K562 (cell line): ENCODE data around the gene NF1. TPM values are rescaled to one million over a fixed set of nuclear protein-coding genes. Genes with fewer than 3 reads are reported as not detected.
A peak's percentile ranks its signal among the peaks of the same experiment; 100 is the strongest.

Experiments used
- EP400 ChIP-seq: fragments of 450-650 bp; IDR thresholded peaks from 2 replicates; pipeline ENCODE4 v1.6.1; 2017; ENCODE audit warnings: antibody characterized with exemption, mild to moderate bottlenecking, moderate library complexity
- NFRKB ChIP-seq: fragments of 450-650 bp; IDR thresholded peaks from 2 replicates; pipeline ENCODE4 v1.6.1; 2016; ENCODE audit warnings: low read depth
- PHF20 ChIP-seq: fragments of 450-650 bp; IDR thresholded peaks from 2 replicates; pipeline ENCODE4 v1.6.1; 2018; ENCODE audit not compliant: partially characterized antibody
- PRMT5 ChIP-seq: sonication (generic); formaldehyde crosslinking; IDR thresholded peaks from 2 replicates; pipeline ENCODE4 v1.5.0; 2020; ENCODE audit warnings: missing genetic modification reagents
- SMAD4 ChIP-seq: fragments of 250-450 bp; sonication (Bioruptor Pico); conservative IDR thresholded peaks from 2 replicates; pipeline ENCODE4 v1.8.0; 2021; ENCODE audit warnings: inconsistent platforms, mild to moderate bottlenecking, moderate library complexity
- ZBTB7A ChIP-seq: IDR thresholded peaks from 2 replicates; pipeline ENCODE4 v1.6.1; 2011; ENCODE audit warnings: low read depth, mild to moderate bottlenecking, low read length, moderate library complexity, borderline replicate concordance; ENCODE audit not compliant: control insufficient read depth
- ZC3H8 ChIP-seq: fragments of 450-650 bp; IDR thresholded peaks from 2 replicates; pipeline ENCODE4 v1.6.1; 2017
- ZNF184 ChIP-seq: sonication (generic); formaldehyde crosslinking; IDR thresholded peaks from 2 replicates; pipeline ENCODE4 v1.5.0; 2020; ENCODE audit warnings: missing genetic modification reagents
- ZNF436 ChIP-seq: fragments of 250-450, 450-650 bp; sonication (Bioruptor Pico); formaldehyde crosslinking; IDR thresholded peaks from 2 replicates; pipeline ENCODE4 v1.7.0; 2020; ENCODE audit warnings: mild to moderate bottlenecking
- polyA plus RNA-seq, 8 experiments: library from polyadenylated mRNA; depleted of rRNA in 4 of 8; stranded (reverse) in 5 of 8; unstranded in 3 of 8; fragments of >200 nt; fragmentation: Nextera tagmentation in 2 of 8; fragmentation: Illumina TruSeq in 1 of 8; extraction: Ambion mirVana in 2 of 8; extraction: Trizol in 1 of 8; gene quantifications; 2 replicates each; pipeline versions ENCODE4 v1.2.1 to v1.2.3, GENCODE V29; 2011 to 2014; ENCODE audit warnings: inconsistent platforms in 1 of 8, missing spikeins in 1 of 8
- total RNA-seq, 7 experiments: library from RNA; depleted of rRNA in 6 of 7; stranded (reverse); fragments of >200 nt in 6 of 7; fragmentation: Illumina TruSeq in 2 of 7; extraction: Trizol in 2 of 7; gene quantifications; 2 replicates each; pipeline versions ENCODE4 v1.2.1 to v1.2.3, GENCODE V29; 2011 to 2021; ENCODE audit warnings: low replicate concordance in 1 of 7
- TF ChIP-seq, protein P1 (sequence below): sonication (generic); formaldehyde crosslinking; IDR thresholded peaks from 2 replicates; pipeline ENCODE4 v1.8.0; 2022; ENCODE audit warnings: mild to moderate bottlenecking, missing genetic modification reagents
- TF ChIP-seq, protein P2 (sequence below): fragments of 200-800 bp; sonication (Bioruptor generic); IDR thresholded peaks from 2 replicates; pipeline ENCODE4 v1.6.1; 2017; ENCODE audit warnings: missing genetic modification characterization, missing compliant biosample characterization
- TF ChIP-seq, protein P3 (sequence below), 2 experiments: fragments of 450-650 bp; conservative IDR thresholded peaks; 2 replicates each; pipeline ENCODE4 v1.6.1; 2017; ENCODE audit warnings: mild to moderate bottlenecking in 2 of 2, moderate library complexity in 2 of 2
- TF ChIP-seq, protein P4 (sequence below): fragments of 450-650 bp; IDR thresholded peaks from 2 replicates; pipeline ENCODE4 v1.6.1; 2017; ENCODE audit warnings: mild to moderate bottlenecking, moderate library complexity
- TF ChIP-seq, protein P5 (sequence below), 2 experiments: fragments of 450-650 bp in 1 of 2; sonication (generic) in 1 of 2; formaldehyde crosslinking in 1 of 2; IDR thresholded peaks in 1 of 2; conservative IDR thresholded peaks in 1 of 2; 2 replicates each; pipeline versions ENCODE4 v1.6.1 to v1.8.1; 2016 to 2023; ENCODE audit warnings: mild to moderate bottlenecking in 2 of 2, moderate library complexity in 2 of 2, inconsistent platforms in 1 of 2, missing genetic modification reagents in 1 of 2
- TF ChIP-seq, protein P6 (sequence below): fragments of 450-650 bp; formaldehyde crosslinking; IDR thresholded peaks from 2 replicates; pipeline ENCODE4 v1.4.0; 2020; ENCODE audit warnings: mild to moderate bottlenecking, moderate library complexity

Gene NF1
- total and polyA plus RNA-seq, 9 of the 15 experiments (the other 6 are each of a cell fraction or from before 2014, with no cell fraction given) = 3.4 to 41.9 (median 24.3) TPM

DNA sequence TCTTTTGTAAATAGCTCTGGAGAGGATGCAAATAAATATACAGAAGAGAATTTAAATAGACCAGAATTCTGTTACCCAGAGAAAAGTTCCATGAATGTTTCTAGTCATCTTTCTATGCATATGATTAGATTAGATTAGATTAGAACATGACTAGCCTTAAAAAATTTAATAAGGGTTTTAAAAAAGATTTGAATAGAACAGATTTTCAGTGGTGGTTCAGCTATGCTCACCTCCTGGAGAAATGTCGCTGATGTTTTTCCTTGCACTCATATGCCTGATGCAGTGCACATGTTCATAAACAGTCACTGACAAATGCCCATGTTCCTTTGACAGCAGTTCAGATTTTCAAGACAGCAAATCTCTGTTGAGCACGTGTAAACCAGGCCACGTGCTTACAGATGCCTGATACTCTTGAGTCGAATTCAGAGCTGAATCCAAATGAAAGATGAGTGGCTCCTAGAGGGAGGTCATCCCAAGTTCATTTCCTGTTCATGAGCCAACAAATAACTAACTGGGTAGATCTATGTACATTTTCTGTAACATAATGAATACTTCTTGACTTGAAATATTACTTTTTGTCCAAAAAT is 276.8 kb downstream of the NF1 start (continued):
- TF ChIP-seq, protein P1, sequence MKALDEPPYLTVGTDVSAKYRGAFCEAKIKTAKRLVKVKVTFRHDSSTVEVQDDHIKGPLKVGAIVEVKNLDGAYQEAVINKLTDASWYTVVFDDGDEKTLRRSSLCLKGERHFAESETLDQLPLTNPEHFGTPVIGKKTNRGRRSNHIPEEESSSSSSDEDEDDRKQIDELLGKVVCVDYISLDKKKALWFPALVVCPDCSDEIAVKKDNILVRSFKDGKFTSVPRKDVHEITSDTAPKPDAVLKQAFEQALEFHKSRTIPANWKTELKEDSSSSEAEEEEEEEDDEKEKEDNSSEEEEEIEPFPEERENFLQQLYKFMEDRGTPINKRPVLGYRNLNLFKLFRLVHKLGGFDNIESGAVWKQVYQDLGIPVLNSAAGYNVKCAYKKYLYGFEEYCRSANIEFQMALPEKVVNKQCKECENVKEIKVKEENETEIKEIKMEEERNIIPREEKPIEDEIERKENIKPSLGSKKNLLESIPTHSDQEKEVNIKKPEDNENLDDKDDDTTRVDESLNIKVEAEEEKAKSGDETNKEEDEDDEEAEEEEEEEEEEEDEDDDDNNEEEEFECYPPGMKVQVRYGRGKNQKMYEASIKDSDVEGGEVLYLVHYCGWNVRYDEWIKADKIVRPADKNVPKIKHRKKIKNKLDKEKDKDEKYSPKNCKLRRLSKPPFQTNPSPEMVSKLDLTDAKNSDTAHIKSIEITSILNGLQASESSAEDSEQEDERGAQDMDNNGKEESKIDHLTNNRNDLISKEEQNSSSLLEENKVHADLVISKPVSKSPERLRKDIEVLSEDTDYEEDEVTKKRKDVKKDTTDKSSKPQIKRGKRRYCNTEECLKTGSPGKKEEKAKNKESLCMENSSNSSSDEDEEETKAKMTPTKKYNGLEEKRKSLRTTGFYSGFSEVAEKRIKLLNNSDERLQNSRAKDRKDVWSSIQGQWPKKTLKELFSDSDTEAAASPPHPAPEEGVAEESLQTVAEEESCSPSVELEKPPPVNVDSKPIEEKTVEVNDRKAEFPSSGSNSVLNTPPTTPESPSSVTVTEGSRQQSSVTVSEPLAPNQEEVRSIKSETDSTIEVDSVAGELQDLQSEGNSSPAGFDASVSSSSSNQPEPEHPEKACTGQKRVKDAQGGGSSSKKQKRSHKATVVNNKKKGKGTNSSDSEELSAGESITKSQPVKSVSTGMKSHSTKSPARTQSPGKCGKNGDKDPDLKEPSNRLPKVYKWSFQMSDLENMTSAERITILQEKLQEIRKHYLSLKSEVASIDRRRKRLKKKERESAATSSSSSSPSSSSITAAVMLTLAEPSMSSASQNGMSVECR (CRISPR knock-in tag) = no peak
- TF ChIP-seq ZNF436 (CRISPR knock-in tag) (no peak), ZBTB7A (no peak), EP400 (peak; percentile 29; the same call in 1 of the 2 replicates), NFRKB (no peak), PHF20 (no peak), SMAD4 (CRISPR knock-in tag) (no peak), PRMT5 (no peak), ZNF184 (CRISPR knock-in tag) (no peak), ZC3H8 (no peak)
- TF ChIP-seq, protein P2, sequence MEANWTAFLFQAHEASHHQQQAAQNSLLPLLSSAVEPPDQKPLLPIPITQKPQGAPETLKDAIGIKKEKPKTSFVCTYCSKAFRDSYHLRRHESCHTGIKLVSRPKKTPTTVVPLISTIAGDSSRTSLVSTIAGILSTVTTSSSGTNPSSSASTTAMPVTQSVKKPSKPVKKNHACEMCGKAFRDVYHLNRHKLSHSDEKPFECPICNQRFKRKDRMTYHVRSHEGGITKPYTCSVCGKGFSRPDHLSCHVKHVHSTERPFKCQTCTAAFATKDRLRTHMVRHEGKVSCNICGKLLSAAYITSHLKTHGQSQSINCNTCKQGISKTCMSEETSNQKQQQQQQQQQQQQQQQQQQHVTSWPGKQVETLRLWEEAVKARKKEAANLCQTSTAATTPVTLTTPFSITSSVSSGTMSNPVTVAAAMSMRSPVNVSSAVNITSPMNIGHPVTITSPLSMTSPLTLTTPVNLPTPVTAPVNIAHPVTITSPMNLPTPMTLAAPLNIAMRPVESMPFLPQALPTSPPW (CRISPR knock-in tag) = no peak
- TF ChIP-seq, protein P3, sequence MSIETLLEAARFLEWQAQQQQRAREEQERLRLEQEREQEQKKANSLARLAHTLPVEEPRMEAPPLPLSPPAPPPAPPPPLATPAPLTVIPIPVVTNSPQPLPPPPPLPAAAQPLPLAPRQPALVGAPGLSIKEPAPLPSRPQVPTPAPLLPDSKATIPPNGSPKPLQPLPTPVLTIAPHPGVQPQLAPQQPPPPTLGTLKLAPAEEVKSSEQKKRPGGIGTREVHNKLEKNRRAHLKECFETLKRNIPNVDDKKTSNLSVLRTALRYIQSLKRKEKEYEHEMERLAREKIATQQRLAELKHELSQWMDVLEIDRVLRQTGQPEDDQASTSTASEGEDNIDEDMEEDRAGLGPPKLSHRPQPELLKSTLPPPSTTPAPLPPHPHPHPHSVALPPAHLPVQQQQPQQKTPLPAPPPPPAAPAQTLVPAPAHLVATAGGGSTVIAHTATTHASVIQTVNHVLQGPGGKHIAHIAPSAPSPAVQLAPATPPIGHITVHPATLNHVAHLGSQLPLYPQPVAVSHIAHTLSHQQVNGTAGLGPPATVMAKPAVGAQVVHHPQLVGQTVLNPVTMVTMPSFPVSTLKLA (conservative IDR thresholded peaks at IDR 0.05) = peak; percentile 77 to 80
- TF ChIP-seq, protein P4, sequence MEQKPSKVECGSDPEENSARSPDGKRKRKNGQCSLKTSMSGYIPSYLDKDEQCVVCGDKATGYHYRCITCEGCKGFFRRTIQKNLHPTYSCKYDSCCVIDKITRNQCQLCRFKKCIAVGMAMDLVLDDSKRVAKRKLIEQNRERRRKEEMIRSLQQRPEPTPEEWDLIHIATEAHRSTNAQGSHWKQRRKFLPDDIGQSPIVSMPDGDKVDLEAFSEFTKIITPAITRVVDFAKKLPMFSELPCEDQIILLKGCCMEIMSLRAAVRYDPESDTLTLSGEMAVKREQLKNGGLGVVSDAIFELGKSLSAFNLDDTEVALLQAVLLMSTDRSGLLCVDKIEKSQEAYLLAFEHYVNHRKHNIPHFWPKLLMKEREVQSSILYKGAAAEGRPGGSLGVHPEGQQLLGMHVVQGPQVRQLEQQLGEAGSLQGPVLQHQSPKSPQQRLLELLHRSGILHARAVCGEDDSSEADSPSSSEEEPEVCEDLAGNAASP = no peak
- TF ChIP-seq, protein P5, sequence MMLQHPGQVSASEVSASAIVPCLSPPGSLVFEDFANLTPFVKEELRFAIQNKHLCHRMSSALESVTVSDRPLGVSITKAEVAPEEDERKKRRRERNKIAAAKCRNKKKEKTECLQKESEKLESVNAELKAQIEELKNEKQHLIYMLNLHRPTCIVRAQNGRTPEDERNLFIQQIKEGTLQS (IDR thresholded peaks at IDR 0.05) = no peak
- TF ChIP-seq, protein P5 (CRISPR knock-in tag; conservative IDR thresholded peaks at IDR 0.05) = no peak
- TF ChIP-seq, protein P6, sequence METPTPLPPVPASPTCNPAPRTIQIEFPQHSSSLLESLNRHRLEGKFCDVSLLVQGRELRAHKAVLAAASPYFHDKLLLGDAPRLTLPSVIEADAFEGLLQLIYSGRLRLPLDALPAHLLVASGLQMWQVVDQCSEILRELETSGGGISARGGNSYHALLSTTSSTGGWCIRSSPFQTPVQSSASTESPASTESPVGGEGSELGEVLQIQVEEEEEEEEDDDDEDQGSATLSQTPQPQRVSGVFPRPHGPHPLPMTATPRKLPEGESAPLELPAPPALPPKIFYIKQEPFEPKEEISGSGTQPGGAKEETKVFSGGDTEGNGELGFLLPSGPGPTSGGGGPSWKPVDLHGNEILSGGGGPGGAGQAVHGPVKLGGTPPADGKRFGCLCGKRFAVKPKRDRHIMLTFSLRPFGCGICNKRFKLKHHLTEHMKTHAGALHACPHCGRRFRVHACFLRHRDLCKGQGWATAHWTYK (CRISPR knock-in tag) = no peak
